ENCODE results near the gene PAQR6. TPM values are rescaled to one million over a fixed set of nuclear protein-coding genes. Genes with fewer than 3 reads are reported as not detected.

The PAQR6 gene
- total and polyA plus RNA-seq, 2 of the 8 experiments (the other 6 are each of a cell fraction or from before 2014, with no cell fraction given), result 7.1 to 11.3 TPM

DNA sequence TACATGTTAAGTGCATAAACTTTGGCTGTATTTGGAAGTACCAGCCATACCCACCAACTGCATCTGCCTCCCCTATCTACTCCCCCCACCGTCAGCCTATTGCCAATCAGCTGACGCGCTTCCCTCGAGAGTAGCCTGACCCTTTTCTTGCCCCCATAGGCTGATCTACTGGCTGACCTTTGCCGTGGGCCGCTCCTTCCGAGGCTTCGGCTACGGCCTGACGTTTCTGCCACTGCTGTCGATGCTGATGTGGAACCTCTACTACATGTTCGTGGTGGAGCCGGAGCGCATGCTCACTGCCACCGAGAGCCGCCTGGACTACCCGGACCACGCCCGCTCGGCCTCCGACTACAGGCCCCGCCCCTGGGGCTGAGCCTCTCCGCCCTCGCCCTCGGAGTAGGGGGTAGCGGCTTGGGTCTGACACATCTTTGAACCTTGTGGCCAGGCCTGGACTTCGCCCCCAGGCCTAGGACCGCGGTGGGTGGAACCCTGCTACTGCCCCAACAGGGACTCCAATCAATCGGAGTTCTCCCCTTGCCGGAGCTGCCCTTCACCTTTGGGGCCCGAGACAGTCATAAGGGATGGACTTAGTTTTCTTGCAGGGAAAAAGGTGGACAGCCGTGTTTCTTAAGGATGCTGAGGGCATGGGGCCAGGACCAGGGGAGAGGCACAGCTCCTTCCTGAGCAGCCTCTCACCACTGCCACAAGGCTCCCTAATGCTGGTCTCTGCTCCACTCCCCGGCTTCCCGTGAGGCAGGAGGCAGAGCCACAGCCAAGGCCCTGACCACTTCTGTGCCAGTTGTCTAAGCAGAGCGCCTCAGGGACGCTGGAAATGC lies 43.6 kb upstream of the PAQR6 start:
- H3K4ac ChIP-seq (replicated peaks; ENCODE audit: insufficient read length, low read depth, low read length), result no peak overlapping the region
- no peak overlapping the region for H3K18ac ChIP-seq (ENCODE audit: extremely low read depth, low read length)
- H3K79me1 ChIP-seq (ENCODE audit: low read depth, low read length), result 0 out of 2 replicates have a peak, but pooled peaks cover 3% of the 10 kb centered on the region
- no peak overlapping the region for H2BK12ac ChIP-seq (ENCODE audit: low read depth, low read length)
- no peaks in the 10 kb centered on the region for H3K9me3 ChIP-seq (ENCODE audit: insufficient read depth in 2 of 2, low read depth in 1 of 2, low read length in 1 of 2)
- peak overlapping the region; percentile 39 for H4K5ac ChIP-seq (ENCODE audit: insufficient read length, low read depth, low read length)
- peaks cover 0 to 7% (median 0%) of the 10 kb centered on the region in 4 experiments; a peak in 2 of 8 replicates for H3K36me3 ChIP-seq (ENCODE audit: control insufficient read depth in 2 of 4, insufficient read depth in 4 of 4, low read length in 3 of 4)
- H2AK5ac ChIP-seq (ENCODE audit: low read depth, low read length), result no peak overlapping the region
- H3K4me2 ChIP-seq (ENCODE audit: insufficient read depth in 1 of 2, low read depth in 2 of 2, low read length in 2 of 2), result peak overlapping the region; percentile 78 to 87
- H3K56ac ChIP-seq (replicated peaks; ENCODE audit: insufficient read length, low read depth, low read length), result no peak overlapping the region
- H4K91ac ChIP-seq (replicated peaks; ENCODE audit: insufficient read length, low read length), result no peak overlapping the region
- no peak overlapping the region for H3K23ac ChIP-seq (ENCODE audit: insufficient read length)
- H3K27ac ChIP-seq (ENCODE audit: low read depth, low read length), result no peak overlapping the region
- WGBS, 2 experiments (ENCODE audit: extremely low coverage in 1 of 2, insufficient coverage in 1 of 2, insufficient read length in 1 of 2, insufficient replicate concordance in 2 of 2, low coverage in 1 of 2, low lambda C conversion rate in 2 of 2, missing lambda C conversion rate in 1 of 2), result 28% methylated on average over 26 of the region's 37 CpGs; no CpG with 5 or more reads in 1 of the 2 experiments
- peak overlapping the region; percentile 43 to 55 (median 52); a peak in 7 of 8 replicates for H3K4me3 ChIP-seq (ENCODE audit: extremely low read depth in 1 of 4, insufficient read depth in 2 of 4, low read depth in 3 of 4, low read length in 4 of 4)
- H2BK120ac ChIP-seq (replicated peaks; ENCODE audit: low read depth, low read length), result no peak overlapping the region
- no peak overlapping the region; the same call in 1 of the 2 replicates for H2BK15ac ChIP-seq (ENCODE audit: low read length)
- H2AFZ ChIP-seq (ENCODE audit: low read length), result peak overlapping the region; percentile 94; the same call in 1 of the 2 replicates
- DNase-seq (ENCODE audit: low read depth in 1 of 2, low spot score in 2 of 2), result peak; percentile 75 to 95
- peak overlapping the region in 3 of 4 experiments; percentile 21 to 58 (median 26); a peak in 4 of 7 replicates for H3K9ac ChIP-seq (replicated peaks in 1 of 4; ENCODE audit: extremely low read depth in 1 of 4, low read depth in 3 of 4, low read length in 3 of 4)
- peak overlapping the region; percentile 40; the same call in 1 of the 2 replicates for H2BK5ac ChIP-seq (ENCODE audit: low read depth, low read length)
- H3K27me3 ChIP-seq (replicated peaks in 1 of 4; ENCODE audit: control insufficient read depth in 3 of 4, extremely low read depth in 1 of 4, insufficient read depth in 3 of 4, low read length in 3 of 4), result no peaks in the 10 kb centered on the region
- peaks cover 7% of the 10 kb centered on the region; the same call in 1 of the 2 replicates for H3K23me2 ChIP-seq (ENCODE audit: low read depth, low read length)
- H4K8ac ChIP-seq (ENCODE audit: extremely low read depth, insufficient read depth, low read length), result peak overlapping the region; percentile 87
- no peak overlapping the region for H2BK20ac ChIP-seq (ENCODE audit: low read length)
- H3K4me1 ChIP-seq (replicated peaks in 1 of 4; ENCODE audit: control insufficient read depth in 3 of 4, insufficient read depth in 4 of 4, low read length in 3 of 4), result peaks cover 0 to 12% (median 4%) of the 10 kb centered on the region in 4 experiments; a peak in 3 of 7 replicates
- no peaks in the 10 kb centered on the region for H3K79me2 ChIP-seq (ENCODE audit: control insufficient read depth in 1 of 2, insufficient read depth in 2 of 2, low read length in 2 of 2)
- H3K14ac ChIP-seq (ENCODE audit: insufficient read length), result no peak overlapping the region
- peaks cover 0 to 3% of the 10 kb centered on the region in 2 experiments for H4K20me1 ChIP-seq (replicated peaks in 1 of 2; ENCODE audit: control insufficient read depth in 1 of 2, insufficient read depth in 2 of 2, low read length in 2 of 2)
- peak; percentile 24 for FAIRE-seq
- ChIA-PET CTCF (ENCODE audit: partially characterized antibody) (interaction anchor here (0.6 to 1.3 kb wide), 5 partner anchors 18 to 203 kb away, joined by 3 to 4 read pairs (median 3); no protein-coding TSS in a partner anchor), POLR2A (ENCODE audit: partially characterized antibody) (interaction anchor here (0.7 to 2.9 kb wide), 5 partner anchors 10 to 186 kb away, joined by 3 to 31 read pairs (median 9); partner anchors contain the start of gene SMG5)
- TF ChIP-seq, protein P1, sequence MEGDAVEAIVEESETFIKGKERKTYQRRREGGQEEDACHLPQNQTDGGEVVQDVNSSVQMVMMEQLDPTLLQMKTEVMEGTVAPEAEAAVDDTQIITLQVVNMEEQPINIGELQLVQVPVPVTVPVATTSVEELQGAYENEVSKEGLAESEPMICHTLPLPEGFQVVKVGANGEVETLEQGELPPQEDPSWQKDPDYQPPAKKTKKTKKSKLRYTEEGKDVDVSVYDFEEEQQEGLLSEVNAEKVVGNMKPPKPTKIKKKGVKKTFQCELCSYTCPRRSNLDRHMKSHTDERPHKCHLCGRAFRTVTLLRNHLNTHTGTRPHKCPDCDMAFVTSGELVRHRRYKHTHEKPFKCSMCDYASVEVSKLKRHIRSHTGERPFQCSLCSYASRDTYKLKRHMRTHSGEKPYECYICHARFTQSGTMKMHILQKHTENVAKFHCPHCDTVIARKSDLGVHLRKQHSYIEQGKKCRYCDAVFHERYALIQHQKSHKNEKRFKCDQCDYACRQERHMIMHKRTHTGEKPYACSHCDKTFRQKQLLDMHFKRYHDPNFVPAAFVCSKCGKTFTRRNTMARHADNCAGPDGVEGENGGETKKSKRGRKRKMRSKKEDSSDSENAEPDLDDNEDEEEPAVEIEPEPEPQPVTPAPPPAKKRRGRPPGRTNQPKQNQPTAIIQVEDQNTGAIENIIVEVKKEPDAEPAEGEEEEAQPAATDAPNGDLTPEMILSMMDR (IDR thresholded peaks at IDR 0.05; ENCODE audit: control extremely low read depth in 1 of 3, insufficient read depth in 1 of 3, low read depth in 1 of 3, low read length in 3 of 3), result no peak
- TF ChIP-seq, protein P2, sequence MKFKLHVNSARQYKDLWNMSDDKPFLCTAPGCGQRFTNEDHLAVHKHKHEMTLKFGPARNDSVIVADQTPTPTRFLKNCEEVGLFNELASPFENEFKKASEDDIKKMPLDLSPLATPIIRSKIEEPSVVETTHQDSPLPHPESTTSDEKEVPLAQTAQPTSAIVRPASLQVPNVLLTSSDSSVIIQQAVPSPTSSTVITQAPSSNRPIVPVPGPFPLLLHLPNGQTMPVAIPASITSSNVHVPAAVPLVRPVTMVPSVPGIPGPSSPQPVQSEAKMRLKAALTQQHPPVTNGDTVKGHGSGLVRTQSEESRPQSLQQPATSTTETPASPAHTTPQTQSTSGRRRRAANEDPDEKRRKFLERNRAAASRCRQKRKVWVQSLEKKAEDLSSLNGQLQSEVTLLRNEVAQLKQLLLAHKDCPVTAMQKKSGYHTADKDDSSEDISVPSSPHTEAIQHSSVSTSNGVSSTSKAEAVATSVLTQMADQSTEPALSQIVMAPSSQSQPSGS (IDR thresholded peaks at IDR 0.05; ENCODE audit: low read length), result no peak
- TF ChIP-seq CHD2 (IDR thresholded peaks at IDR 0.05; ENCODE audit: low read length) (no peak), BACH1 (IDR thresholded peaks at IDR 0.05; ENCODE audit: low read length) (no peak), GABPA (IDR thresholded peaks at IDR 0.05; ENCODE audit: borderline replicate concordance, insufficient read depth, low read length) (no peak)
- TF ChIP-seq, protein P3, sequence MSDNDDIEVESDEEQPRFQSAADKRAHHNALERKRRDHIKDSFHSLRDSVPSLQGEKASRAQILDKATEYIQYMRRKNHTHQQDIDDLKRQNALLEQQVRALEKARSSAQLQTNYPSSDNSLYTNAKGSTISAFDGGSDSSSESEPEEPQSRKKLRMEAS (IDR thresholded peaks at IDR 0.05), result peak; percentile 76
